ENCODE results near the gene TMEM256. TPM values are rescaled to one million over a fixed set of nuclear protein-coding genes. Genes with fewer than 3 reads are reported as not detected.
"Not testable (repeated sequence)": the region's sequence is repeated elsewhere in the genome, so short reads cannot be mapped to it uniquely, and the experiment has no call there.

Gene TMEM256
- polyA plus RNA-seq, 12 donors: 45.1 to 67.7 (median 49.8) TPM; not detected in 1

DNA sequence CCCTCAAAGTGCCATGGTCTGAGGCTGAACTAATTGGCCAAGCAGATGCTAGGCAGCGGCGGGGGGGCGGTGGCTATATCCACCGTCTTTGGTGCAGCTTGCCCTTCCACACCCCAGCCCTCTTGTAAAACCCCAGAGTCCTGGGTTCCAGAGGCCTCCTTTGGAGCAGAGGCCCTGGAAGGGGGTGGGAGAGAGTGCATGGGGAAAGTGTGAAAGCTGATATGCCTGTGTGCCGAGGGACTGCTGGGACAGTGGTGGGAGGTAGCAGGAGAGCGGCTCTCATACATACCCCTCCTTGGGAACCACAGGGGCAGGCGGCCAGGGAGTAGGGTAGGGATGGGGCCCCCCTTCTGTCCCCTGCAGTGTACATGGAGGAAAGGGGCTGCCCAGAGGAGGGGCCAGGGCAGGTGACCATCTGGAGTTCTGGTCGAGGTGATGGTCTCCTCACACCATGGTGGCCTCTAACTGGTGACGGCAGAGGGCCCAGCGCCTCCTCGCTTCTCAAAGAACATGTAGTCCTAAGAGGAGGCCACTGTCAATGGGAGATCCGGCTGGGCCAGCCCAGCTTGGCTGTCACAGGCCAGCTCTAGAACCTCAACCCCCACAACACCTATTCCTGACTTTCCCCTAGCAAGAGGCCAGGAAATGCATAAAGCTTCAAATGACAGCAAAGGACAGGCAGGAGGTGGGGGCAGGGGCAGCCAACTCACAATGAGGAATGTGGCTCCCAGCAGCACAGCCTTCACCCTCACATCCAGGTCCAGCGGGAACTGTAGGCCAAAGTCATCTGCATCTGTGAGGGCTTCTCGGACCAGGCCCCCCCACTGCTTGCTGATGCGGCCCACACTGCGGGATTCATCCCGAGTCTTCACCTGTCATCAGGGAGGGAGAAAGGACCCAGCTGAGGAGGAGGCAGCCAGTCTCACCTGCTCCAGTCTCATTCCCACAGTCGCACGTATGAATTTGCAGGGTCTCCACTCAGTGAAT is 13.7 kb downstream of the TMEM256 start:
- DNase-seq: no peak

DNA sequence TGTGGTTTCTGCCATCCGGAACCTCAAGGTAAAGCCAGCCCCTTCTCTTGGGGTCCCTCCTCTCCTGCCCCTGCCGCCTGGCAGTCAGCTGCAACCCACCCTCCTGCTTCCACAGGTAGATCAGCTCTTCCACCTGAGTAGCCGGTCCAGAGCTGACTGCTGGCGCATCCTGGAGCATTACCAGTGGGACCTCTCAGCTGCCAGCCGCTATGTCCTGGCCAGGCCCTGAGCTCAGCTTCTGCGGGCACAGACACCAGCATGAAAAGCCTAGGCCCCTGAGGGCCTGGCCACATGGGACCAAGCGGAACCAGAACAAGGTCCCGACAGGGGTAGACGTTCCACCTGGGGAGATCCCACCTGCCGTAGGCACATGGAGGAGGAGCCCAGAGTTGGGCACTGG is 15.0 kb downstream of the TMEM256 start:
- no peak for DNase-seq

DNA sequence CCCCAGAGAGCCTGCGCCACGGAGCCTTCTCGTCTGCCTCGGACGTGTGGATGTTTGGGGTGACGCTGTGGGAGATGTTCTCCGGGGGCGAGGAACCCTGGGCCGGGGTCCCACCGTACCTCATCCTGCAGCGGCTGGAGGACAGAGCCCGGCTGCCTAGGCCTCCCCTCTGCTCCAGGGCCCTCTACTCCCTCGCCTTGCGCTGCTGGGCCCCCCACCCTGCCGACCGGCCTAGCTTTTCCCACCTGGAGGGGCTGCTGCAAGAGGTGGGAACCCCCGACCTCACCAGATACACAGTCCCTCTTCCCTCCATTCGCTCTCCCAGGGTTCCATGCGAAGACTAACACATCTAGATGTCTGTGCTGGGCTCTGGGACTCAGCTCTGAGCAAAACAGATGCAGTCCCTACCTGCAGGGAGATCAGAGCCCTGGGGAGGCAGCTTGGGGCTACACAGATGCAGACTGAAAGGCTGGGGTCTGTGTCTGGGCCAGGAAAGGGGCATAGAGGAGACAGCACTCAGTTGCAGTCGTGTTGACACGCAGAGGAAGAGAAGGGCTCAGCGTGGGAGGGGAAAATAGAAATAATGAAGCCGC is 19.3 kb downstream of the TMEM256 start:
- DNase-seq: no peak

DNA sequence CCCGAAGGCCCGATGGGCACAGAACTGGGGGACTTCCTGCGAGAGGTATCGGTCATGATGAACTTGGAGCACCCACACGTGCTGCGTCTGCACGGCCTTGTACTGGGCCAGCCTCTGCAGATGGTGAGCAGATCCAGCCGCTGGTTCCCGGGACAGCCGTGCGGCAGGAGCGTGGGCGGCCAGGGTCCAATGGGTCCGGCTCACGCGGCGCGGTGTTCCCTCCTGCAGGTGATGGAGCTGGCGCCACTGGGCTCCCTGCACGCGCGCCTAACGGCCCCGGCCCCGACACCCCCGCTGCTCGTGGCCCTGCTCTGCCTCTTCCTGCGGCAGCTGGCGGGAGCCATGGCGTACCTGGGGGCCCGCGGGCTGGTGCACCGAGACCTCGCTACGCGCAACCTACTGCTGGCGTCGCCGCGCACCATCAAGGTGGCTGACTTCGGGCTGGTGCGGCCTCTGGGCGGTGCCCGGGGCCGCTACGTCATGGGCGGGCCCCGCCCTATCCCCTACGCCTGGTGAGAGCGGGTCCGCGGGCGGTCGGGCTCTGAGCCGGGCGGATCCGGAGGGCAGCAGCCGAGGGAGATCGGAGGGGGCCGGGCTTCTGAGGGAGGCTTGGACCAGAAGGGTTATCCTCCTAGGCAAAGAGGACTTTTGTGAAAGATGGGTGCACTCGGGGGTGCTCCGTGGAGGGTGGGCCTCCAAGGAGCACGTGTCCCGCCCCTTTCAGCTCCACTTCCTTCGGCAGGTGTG is 20.0 kb downstream of the TMEM256 start:
- DNase-seq: no peak

DNA sequence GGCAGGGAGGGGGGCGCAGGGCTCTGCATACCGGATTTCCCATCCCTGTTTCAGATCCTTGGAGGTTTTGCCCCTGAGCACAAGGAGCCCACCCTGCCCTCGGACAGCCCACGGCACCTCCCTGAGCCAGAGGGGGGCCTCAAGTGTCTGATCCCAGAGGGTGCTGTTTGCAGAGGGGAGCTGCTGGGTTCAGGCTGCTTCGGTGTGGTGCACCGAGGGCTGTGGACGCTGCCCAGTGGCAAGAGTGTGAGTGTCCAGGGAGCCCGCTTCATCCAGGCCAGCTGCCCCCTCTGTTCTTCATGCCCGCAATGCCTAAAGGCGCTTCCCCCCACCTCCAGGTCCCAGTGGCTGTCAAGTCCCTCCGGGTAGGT is 20.5 kb downstream of the TMEM256 start:
- DNase-seq: no peak

DNA sequence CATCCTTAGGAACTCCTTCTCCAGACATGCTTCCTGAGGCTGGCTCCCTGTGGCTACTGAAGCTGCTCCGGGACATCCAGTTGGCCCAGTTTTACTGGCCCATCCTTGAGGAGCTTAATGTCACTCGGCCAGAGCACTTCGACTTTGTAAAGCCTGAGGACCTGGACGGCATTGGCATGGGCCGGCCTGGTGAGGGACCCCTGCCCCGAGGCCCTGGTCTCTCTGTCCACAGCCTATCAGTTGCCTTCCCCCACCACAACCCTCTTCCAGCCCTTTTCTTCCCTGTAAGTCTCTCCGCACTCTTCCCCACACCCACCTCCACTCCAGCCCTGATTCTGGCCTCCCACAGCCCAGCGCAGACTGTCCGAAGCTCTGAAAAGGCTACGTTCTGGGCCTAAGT is 21.0 kb downstream of the TMEM256 start:
- DNase-seq: no peak

DNA sequence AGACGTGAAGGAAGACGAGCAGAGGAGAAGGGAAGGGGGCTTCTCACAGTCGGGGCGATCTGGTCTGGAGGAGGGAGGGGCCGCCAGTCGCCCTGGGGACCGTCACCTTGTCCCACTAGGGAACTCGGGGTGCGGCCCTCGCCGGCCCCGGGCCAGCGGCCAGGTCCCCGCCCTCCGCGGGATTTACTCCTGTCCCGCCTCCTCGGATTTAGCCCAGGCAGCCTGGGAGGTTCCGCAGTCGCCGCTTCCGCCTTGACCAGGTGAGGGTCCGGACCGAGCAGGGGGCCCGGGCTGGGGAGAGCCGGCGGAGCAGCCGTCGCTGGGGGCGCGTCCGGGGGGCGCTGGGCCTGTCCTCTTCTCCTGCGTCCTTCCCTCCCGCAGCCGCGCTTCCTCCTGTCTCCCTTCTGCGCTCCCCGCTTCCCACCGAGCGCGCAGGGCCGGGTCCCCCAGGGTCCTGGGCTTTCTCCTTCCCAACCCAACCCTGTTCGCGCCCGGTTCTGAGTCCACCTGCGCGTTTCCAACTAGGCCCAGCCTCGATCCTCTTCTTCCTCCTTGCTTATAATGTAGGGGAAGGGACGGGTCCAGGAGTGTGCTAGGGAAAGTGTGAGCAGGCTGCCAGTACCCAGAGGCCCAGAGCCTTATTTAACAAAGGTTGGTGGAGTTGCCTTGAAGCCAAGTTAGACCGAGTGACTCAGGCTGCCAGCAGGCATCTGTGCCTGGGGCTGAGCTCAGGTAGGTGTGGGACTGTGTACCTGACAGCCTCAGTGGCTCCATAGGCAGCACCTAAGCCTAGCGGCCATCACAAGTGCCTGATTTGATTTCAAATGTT is 22.8 kb downstream of the TMEM256 start, which contains the start of gene TNK1:
TSS of gene TNK1 (plus strand) at position 235 of the 829 bp plus-strand sequence. CDS start 1,838 bp downstream, outside the sequence.
- DNase-seq: no peak

DNA sequence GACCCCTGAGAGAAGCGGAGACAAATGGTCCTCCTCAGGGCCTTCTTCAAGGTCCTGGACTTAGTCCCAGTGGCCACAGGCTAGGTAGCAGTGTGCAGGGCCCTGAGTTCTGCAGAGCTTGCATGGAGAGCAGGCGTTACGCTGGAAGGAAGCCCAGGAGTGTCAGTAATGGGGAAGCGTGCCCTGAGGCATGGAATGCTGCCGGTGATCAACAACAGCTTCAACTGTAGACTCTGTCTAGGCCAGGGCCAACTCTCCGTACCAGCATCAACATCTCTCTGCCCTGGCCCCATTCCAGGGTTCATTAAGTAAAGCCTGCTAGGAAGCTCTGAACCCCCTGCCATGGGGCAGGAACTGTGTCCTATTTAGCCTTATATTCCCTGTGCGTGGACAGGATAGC is 23.6 kb downstream of the TMEM256 start:
- no peak for DNase-seq

DNA sequence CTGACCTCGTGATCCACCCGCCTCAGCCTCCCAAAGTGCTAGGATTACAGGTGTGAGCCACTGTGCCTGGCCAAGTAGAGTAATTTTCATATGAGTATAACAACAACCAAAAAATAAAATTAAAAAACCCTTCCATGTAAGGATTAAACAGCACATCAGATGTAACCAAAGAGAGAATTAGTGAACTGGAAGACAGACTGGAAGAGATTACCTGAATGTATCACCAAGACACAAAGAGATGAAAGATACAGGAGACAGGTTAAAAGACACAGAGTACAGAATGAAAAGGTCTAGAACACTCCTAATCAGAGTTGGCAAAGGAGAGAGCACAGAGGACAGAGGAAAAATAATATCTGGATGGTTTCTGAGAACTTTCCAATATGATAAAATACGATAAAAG is 24.8 kb downstream of the TMEM256 start:
- DNase-seq: no peak

DNA sequence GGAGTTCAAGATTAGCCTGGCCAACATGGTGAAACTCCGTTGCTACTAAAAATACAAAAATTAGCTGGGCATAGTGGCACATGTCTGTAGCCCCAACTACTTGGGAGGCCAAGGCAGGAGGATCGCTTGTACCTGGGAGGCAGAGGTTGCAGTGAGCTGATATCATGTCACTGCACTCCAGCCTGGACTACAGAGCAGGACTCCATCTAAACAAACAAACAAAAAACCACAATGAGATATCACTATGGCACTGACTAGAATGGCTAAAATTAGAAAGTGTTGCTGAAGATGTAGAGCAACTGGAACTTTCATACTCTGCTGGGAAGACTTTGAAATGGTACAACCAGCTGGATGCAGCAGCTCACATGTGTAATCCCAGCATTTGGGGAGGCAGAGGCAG is 29.5 kb downstream of the TMEM256 start:
- DNase-seq: no peak

DNA sequence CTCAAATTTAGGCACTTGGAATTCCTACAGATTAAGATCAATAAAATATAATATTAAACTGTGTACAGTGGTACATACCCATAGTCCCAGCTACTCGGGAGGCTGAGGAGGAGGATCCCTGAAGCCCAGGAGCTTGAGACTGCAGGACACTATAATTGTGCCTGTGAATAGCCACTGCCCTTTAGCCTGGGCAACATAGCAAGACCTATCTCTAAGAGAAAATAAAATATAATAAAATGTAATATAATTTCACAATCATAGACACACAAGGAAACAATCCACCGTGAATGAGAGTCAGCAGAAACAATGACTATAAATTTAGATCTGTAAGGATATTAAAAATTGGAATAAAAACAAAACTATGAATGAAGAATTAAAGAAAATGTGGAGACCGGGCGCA is 33.0 kb downstream of the TMEM256 start:
- no peak for DNase-seq

DNA sequence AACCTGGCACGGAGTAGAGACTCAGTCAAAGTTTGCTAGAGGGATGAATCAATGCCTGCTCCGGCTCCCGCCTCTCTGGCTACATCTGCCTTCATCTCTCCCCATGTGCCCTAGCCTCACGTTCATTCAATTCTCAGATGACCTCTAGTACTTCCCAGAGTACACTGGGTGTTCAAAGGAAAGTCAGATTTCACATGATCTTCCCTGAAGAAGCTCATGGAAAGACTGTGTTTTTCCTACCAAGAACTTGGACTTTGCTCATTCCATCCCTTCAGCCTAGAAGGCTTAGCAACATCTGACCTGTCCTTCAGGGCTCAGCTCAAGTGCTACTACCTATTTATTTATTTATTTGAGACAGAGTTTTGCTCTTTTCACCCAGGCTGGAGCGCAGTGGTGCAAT is 34.1 kb downstream of the TMEM256 start:
- no peak for DNase-seq

DNA sequence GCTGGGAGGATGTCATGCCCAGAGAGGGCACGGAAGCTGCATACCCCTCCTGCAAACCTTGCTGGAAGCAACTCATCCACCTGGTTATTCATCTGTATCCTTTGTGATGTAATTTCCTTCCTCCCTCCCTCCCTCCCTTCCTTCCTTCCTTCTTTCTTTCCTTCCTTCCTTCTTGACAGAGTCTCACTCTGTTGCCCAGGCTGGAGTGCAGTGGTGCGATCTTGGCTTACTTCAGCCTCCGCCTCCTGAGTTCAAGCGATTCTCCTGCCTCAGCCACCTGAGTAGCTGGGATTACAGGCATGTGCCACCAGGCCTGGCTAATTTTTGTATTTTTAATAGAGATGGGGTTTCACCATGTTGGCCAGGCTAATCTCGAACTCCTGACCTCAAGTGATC is 35.3 kb downstream of the TMEM256 start:
- not testable (repeated sequence) for DNase-seq

DNA sequence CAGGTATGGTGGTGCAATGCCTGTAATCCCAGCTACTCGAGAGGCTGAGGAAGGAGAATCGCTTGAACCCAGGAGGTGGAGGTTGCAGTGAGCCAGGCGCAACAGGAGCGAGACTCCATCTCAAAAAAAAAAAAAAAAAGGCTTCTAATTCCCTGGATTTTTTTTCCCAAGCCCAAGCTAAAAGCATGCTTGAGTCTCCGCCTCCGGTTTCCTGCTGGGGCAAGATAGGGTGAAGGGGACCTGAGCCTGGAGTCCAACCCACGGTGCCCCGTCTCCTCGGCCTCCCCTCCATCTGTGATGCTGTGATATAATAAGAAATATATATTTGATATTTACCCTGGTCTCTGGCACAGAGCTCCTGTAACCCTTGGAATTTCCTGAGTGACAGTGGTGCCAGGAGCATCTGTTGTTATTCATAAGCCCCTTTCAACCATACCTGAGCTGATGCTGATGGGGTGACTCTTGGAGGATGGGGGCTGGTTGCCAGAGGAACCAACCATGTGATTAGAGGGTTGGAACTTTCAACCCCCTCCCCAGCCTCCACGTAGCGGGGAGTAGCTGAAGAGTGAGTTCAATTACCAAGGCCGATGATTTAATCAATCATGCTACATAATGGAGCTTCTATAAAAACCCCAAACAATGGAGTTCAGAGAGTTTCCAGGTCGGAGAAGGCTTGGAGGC is 35.8 kb downstream of the TMEM256 start:
- no peak for DNase-seq

DNA sequence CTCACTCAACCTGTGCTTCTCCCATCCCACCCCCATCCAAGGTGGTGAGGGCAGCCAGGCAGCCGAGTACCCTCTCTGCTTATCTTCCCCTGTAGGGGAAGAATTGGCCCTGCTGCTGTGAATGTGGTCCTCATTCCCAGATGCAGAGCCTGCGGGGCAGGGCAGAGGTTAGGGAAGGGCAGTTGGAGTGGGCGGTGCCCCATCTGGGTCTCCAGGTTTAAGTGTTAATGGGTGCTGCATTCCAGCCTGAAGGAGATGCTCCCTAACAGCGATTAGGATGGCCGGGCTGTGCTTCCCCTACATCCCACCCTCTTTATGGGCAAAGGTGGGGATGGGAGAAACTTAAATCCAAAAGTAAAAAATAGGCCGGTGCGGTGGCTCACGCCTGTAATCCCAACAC is 36.8 kb downstream of the TMEM256 start:
- no peak for DNase-seq

DNA sequence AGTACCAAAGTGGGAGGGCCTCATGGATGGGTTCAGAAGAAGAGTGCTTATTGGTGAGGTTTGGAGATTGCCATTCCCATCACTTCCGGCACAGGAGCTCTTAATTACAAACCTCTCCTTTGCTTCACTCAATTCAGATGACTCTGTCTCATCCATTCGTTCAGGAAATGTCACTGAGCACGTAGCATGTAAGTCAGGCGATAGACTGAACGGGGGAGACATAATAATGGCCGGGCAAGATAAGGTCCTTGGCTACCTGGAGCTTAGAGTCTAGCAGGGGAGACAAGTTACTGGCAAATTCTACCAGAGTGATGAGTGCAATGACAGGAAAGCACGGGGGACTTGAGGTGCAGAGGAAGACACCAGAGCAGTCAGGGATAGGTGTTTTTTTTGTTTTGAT is 37.9 kb downstream of the TMEM256 start:
- not testable (repeated sequence) for DNase-seq

DNA sequence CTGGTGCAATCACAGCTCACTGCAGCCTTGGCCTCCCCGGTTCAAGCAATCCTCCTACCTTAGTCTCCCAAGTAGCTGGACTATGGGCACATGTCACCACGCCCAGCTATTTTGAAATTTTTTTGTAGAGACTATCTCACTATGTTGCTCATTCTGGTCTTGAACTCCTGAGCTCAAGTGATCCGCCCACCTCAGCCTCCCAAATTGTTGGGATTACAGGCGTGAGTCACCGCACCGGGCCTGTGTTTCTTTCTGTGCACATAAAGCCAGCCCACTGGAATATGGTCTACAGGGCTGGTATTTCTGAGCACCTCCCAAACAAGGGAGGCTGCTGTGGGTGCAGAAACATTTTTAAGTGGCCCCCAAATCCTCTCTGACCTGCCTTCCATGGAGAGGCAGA is 40.6 kb downstream of the TMEM256 start:
- no peak for DNase-seq

DNA sequence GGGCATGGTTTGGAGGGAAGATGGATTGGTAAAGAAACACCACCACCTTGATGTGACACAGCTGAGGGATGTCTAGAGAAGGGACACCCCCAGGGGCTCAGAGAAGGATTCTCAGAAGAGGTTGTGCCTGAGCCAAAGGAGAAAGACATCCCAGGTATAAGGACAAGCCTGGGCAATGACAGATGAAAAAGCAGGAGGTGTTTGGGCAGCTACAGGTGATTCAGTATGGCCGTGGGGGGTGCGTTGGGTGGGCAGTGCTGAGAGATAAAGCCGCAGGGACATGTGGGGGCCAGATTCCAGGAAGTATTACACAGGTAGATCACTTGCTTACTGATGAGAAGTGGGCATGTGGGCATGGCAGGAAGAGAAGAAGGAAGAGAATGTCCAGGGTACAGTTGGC is 42.0 kb downstream of the TMEM256 start:
- no peak for DNase-seq

DNA sequence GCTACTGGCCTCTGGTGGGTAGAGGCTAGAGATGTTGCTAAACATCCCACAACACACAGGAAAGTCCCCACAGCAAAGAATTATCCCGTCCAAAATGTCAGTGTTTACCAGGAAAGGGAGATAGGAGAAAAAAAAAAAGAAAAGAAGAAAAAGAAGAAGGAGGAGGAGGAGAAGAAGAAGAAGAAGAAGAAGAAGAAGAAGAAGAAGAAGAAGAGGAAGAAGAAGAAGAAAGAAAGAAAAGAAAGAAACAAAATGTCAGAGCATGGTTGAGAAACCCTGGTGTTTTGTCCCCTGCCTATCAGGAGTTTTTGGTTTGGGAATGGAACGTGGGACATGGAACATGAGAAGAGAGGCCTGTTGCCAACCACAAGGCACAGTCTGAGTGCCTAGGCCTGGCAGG is 46.5 kb downstream of the TMEM256 start:
- no peak for DNase-seq

DNA sequence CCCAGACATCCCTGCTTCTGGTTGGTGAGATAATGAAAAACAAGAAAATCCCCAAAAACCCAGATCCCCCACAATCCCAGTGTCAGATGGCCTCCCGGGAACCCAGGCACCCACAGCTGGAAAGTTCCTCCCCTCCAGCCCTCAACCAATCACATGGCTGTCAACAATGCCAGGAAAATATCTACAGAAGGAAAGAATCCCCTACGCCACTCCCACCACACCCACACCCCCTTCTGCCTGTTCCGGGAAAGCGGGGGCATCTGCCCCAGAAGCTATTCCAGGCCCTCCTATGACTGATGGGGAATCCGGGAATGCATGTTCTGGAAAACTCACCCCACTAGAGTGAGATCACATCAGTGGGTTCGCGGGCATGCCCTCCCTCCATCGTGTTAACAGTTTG is 47.1 kb downstream of the TMEM256 start:
- DNase-seq: no peak

DNA sequence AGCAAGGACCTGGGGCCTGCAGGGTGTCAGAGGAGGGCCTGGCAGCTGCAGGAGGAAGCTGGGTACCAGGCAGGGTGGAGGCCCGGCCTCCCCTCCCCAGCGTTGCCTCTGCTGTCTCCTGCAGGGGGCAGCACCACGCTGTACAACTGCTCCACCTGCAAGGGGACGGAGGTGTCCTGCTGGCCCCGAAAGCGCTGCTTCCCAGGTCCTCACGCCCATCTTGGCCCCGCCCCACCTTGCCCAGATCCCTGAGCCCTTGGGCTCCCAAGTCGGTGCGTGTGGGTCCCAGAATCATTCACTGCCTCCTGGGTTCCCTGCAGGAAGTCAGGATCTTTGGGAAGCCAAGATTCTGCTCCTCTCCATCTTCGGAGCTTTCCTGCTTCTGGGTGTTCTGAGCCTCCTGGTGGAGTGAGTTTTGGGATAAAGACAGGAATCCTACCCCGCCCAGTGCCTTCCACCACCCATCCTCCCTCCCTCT is 47.8 kb downstream of the TMEM256 start:
- DNase-seq: peak; percentile 68
